H4 (cell line): ENCODE measurements around the gene PHACTR2. TPM values are rescaled to one million over a fixed set of nuclear protein-coding genes. Genes with fewer than 3 reads are reported as not detected.

Source experiments
- DNase-seq: peaks from one replicate; pipeline ENCODE4 v3.0.0-alpha.2; 2015; ENCODE audit warnings: low spot score
- total RNA-seq: library from RNA; depleted of rRNA; stranded (reverse); fragments of >200 nt; shearing (Covaris generic); gene quantifications from 2 replicates; pipeline ENCODE4 v1.2.3, GENCODE V29; 2014

The PHACTR2 gene
- total RNA-seq, 1 experiment from 2014 or later, result 24.4 TPM

DNA sequence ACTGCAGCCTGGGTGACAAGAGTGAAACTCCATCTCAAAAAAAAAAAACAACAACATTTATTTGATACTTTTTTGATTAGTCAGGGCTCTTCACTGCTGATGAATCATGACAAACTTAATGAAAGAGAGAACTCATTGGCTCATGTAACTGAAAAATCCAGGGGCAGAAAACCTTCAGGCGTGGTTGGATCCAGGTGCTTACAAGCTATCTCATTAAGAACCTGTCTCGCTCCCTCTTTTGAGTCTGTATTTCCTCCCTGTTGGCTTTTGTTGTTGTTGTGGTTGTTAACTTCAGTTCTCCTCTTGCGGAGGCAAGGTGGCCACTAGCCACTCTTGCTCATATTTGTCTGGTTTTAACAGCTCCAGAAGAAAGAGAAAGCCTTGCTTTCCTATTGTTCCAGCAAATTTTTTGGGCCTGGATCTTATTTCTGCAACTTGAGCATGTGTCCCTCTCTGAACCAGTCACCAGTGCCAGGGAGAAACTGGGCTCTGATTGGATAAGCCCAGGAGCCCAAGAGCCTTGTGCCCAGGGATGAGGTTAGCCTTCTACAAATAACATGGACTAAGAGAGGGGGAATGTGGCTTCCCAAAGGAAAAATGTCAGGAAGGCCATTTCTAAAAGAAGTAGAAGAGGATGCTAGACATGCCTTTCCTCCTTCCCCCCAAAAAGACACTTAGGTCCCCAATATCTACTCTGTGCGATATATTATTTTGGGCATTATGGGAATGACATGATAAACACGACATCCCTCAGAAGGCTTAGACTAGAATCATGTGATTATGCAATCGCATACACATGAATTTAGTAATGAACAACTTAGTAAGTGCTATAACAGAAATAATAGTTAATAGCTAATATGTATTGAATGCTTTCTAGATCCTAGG lies 64.5 kb downstream of the PHACTR2 start:
- DNase-seq, result no peak

GRCh38 chr6:143742955-143743255 lies 65.1 kb downstream of the PHACTR2 start:
- no peak for DNase-seq

DNA sequence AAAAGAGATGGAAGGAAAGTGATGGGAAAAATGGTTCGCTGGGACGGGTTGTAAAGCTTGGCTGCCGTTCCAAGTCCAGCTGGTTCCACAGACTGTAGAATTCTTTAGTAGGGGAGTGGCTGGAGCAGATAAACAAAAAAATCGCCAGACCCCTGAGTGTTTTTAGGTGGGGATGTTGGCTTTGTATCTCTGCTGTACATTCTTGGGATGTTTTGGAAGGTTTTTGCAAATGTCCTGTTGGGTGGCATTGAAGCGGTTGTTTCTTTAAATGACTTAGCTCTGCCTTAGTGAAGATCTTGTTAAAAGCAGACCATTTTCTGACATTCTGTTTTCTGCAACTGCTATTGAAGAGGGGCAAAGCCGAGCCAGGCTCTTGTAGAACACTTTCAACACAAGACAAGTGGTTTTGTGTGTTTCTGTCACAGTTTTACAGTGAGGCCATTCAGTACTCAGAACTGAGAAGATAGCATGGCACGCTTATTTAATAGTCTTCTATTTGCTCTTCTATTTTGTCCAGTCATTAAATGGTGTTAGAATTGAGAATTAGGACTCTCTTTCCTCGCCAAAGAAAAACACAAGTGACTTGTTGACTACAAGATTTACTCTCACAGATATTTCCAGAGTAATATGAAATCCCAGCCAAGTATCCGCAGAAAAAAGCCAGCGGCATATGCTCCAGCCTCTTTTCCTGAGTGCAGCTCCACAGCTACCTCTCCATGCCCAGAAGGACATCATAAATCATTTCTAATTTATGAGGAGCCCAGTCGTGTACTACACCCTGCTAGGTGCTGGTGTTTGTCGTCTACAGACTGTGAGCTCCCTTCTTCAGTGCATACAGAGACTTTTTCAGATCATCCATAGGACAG lies 65.8 kb downstream of the PHACTR2 start:
- DNase-seq, result no peak

DNA sequence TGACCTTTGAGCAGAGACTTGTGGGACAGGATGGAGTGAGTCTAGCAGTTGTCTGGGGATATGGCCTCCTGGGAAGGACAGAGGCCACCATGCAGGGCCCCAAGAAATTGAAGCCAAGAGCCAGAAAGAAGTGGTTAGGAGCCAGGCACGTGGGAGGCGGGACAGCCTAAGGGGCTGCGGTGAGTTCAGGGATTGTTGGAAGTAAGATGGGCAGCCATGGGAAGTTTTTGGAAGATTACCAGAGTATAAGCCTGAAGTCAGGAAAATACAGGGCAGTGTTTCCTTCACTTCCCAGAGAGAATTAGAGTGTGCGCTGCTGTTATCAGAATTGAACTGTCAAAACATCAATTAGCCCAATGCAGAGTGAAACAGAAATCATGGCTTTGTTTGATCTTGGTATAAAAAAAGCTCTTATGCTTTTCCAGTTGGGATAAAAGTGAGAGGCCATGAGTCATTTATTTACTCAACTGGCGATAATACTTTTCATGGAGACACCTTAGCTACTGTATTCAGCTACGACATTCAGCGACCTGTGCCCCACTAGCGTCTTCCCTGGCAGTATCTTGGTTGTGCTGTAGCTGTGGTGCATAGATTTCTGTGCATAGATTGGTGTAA lies 66.9 kb downstream of the PHACTR2 start:
- DNase-seq, result peak; percentile 21

GRCh38 chr6:143745166-143746133 lies 67.7 kb downstream of the PHACTR2 start:
- DNase-seq, result peak; percentile 68

DNA sequence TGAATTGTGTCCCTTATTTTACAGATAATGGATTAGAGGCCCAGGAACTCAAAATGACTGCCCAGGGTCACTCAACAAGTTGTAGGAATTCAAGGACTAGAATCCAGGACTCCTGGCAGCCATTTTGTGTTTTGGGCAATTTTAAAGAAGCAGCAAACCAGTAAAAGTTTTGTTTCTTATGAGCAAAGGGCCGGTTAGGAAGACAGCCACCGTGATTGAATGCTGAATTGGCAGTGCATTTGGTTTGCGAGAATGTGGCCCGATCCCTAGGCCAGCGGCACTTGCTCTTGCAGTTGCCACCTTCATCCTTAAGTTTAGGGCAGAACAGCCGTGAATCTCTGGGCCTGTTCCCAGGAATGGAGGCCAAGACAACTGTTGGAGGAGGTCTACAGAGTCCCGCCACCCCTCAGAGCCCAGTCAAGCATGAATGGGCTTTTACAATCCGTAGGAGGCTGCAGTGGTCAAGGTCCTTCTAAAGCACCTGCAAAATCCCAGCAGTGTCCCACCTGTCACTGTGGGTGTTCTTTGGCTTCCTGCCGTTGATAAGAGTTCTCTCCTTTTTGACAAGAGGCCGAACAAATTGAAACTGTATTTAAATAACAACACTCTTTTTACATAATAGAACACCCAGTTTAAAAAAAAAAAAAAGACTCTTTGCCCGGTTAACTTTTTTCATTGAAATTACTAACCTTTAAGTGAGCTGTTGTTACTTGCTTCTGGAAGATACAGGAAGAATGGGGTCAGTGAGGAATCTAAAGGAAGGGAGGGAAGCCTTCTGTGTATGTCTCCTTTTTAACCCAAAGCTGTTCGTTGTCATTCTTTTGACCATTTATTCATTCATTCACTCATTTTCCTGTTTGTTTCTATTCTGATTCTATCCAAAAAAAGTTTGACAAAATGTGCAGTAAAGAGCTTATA lies 68.7 kb downstream of the PHACTR2 start:
- no peak for DNase-seq

DNA sequence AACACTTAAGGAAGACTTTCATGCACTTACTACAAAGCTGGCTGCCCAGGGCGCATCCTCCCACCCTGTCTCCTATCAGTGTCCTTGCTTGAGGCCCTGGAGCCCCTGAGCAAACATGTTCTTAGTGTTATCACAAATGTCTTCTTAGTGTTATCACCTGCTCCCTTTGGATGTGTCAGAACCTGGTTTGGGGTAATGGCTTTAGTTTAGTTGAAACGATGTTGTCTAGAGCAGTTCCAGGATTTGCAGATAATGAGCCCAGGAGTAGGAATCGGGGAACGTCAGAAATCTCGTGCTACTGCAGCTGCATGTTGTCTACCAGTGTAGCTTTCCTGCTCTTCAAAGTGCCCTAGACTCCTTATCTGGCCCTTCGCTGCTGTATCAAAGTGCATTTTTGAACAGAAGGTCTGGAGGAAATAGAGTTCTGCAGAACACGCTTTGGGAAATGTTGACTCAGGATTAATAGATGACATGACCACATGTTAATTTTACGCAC lies 69.6 kb downstream of the PHACTR2 start:
- no peak for DNase-seq

DNA sequence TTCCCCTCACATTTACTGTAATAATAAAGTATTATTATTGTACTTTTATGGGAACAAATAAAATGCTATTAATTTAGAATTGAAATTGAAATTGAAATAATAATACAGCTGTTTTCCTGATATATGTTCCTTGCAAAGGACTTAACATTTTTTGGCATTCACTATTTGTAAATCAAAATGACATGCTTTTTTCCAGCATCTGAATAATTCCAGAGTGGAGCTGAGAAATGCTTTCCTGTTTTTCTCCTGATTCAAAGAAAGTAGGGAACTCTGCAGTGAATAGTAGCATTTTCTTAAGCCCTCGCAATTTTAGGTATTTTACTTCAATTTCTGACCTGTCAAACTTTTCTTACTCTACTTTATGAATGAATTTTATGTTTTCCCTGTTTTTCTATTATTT lies 72.1 kb downstream of the PHACTR2 start:
- no peak for DNase-seq

- no peak for DNase-seq
Observed at GRCh38 chr6:143750877-143751276, 73.1 kb downstream of the PHACTR2 start.

DNA sequence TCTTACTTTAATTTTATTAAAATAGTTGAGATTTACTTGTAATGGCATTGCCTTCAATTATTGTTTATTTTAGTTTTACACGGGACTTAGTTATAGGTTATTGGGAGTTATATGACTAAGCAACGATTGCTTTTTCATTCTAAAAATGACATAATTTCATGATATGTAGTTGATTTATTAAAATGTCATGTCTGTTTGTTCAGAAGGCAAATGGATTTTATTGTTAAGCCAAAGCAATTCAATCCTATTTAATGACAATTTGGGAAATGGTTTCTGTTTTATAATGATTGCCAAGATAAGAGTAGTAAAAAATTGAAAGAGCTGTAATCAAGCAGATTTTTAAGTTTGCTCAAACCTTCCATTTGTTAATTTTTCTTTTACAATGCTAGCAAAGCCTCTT lies 74.7 kb downstream of the PHACTR2 start:
- DNase-seq, result no peak

DNA sequence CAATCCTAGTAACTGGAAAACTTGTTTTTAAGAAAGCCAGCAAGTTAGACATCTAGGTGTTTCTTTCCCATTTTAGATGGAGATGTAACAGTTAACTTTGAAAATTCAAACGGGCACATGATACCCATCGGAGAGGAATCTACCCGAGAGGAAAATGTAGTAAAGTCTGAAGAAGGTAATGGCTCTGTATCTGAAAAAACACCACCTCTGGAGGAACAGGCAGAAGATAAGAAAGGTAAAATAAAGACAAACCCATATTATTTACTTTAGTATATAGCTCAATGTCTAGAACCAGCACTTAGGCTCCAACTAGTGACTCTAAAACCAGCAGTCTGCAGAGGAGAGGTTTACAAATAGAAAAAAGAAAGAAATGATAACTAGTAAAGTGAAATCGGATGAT lies 75.9 kb downstream of the PHACTR2 start:
- no peak for DNase-seq

DNA sequence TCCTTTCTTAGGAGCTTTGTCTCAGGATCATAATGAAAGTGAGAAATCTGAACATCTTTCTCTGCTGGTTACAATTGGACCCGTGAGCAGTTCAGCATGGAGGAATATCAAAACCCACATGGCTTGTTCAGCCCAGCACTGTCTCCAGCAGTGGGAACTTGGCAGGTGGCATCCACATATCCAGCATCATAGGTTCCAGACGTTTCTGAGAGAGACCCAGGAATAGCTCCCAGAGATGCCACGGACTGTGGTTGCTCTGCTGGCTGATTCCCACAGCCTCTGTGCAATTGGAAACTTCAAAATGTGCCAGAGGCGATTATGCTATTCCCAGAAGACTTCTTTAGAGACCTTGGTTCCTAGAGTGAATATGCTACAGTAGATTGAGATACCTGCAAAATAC lies 76.4 kb downstream of the PHACTR2 start:
- DNase-seq, result no peak

DNA sequence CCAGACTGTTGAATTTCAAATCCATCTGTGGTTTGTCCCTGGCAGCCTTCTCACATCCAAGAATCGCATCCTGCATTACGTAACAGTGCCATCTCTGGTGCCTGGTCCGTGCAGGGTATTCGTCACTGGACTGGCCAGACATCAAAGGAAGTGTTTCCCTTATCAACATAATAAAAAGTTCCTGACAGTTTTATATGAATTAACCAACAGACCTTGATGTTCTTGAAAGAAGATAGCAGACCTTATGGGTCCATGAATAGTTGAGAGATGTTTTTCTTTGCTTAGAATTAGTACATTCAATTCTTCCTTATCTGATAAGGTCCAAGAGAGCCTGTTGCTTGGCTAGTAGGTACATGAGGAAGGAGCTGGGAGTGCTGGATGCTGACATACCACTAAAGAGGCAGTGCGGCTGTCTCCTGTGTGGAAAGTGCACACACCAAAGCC lies 77.6 kb downstream of the PHACTR2 start:
- peak; percentile 44 for DNase-seq

GRCh38 chr6:143757346-143757832 lies 79.6 kb downstream of the PHACTR2 start:
- DNase-seq, result no peak

- DNase-seq, result no peak
Observed at GRCh38 chr6:143758551-143758950, 80.8 kb downstream of the PHACTR2 start.

- no peak for DNase-seq
Observed at GRCh38 chr6:143759666-143760065, 81.9 kb downstream of the PHACTR2 start.

DNA sequence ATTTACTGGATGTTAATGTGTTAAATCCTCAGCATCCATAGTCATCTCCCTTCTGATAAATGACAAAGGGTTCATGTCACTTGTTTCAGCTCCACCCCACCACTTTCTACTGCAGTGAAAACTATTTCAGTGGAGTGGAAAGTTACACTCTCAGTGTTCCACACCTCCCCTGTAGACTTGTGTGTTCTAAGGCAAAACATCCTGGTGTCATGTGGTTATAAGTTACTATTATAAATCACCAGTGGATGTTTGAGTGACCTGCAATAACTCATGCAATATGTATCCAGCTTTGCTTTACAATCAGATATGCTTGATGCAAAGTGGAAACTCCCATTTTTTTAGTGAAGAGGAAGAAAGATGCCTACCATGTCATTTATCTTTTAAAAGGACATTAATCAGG lies 83.3 kb downstream of the PHACTR2 start:
- no peak for DNase-seq

DNA sequence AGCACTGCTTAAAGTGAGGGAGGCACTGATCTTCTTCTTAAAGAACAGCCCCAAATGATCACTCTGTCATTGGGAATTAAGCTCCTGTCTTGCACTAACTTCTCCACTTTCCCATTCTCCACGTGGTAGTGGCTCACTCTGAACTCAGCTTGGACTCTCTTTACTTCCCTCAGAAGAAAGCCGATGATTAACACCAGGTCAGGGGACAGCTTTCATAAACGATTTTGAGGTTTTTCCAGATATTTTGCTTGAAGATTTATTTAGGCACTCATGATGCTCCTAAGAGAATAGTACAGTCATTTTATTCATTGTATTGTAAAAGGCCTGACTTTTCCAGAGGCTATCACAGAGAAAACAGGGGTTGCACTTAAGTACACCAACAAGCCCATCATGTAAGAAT lies 84.4 kb downstream of the PHACTR2 start:
- DNase-seq, result no peak

GRCh38 chr6:143765422-143766184 lies 87.8 kb downstream of the PHACTR2 start:
- no peak for DNase-seq
